UCSD-AML1 (cell line): ENCODE data around the gene JAKMIP1.

Experiments used
- DNase-seq: peaks from one replicate; lab custom pipeline; 2025; ENCODE audit not compliant: unreplicated experiment; lab: John Stamatoyannopoulos, UW

JAKMIP1 gene

DNA sequence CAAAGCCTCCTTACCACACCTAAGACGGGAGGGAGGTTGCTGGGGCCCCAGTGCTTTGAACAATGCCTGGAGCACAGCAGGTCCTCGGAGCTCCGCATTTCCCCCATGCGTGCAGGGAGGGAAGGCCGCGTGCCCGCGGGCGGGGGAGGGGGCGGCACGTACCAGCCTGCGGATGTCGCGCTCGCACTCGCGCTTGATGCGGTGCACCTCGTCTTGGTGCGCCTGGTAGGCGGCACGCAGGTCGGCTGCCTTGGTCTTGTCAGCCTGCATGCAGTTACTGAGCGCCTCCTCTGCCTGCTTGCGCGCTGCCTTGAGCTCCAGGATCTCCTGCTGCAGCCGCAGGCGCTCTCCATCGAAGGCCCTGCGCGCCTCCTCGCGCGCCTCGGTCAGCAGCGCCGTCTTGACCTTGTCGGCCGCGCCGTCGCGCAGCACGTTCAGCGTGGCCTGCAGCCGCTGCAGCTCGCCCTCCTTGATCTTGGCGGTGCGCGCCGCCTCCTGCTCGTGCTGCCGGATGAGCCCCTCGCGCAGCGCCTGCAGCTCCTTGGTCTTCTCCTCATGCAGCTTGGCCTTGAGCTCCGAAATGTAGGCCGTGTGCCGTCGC lies 94.9 kb downstream of the JAKMIP1 start:
- DNase-seq: no peak

DNA sequence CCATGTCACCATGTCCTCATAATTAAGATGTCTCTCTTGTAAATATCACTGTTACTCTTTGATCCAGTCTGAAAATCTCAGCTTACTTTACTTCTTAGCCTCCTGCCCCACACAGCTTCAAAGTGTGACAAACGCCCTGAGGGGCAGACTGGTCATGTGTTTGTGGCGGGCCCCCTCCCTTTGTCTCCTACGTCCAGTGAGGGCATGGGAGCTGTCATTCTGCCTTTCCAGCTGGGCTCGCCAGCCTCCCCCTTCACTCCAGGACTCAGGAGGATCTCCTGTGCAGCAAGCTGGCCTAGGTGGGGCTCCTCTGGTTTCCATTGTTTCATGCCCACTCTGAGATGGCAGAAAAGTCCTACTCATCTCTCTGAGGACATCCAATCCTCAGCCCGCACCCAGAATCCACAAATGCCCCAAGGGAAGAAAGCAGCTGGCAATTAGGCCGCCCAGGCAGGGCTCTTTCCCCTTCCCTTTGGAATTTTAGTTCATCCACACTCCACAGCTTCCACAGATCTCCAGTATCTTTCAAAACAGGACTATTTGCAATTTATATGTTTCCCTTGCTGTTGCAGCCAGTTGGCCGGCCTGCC lies 95.7 kb downstream of the JAKMIP1 start:
- DNase-seq: no peak

DNA sequence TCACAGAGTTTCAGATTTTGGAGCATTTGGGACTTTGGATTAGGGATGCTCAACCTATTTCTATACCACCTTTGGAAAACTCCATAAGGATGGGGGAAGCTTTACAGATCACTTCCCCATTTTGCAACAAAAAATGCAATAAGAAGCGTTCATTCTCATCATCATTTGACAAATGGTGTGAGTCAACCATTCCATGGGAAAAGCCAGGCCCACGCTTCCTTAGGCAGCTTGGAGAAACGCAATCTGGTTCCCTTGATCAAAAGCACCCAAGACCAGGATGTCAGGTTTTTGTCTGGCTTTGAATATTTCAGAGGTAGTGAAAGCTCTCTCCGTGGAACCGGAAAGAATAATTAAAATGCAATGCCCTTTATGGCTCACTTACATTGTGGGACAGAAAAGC lies 102.8 kb downstream of the JAKMIP1 start:
- DNase-seq: no peak

DNA sequence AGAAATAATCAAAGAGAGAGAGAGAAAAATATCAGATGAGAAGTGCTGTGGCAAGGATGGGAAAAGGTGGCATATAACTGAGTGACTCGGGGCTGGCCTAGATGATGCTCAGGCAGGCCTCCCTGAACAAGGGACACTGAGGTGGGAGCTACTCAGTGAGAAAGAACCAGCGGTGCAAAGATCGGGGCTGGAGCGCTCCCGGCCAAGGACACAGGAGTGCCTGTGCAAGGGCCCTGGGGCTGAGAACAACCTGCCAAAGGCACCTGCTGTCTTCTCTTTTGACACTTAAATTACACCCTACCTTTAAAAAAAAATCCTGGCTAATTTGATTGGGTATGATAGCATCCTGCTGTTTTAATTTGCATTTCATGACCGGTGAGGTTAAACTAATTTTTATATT lies 104.5 kb downstream of the JAKMIP1 start:
- no peak for DNase-seq

DNA sequence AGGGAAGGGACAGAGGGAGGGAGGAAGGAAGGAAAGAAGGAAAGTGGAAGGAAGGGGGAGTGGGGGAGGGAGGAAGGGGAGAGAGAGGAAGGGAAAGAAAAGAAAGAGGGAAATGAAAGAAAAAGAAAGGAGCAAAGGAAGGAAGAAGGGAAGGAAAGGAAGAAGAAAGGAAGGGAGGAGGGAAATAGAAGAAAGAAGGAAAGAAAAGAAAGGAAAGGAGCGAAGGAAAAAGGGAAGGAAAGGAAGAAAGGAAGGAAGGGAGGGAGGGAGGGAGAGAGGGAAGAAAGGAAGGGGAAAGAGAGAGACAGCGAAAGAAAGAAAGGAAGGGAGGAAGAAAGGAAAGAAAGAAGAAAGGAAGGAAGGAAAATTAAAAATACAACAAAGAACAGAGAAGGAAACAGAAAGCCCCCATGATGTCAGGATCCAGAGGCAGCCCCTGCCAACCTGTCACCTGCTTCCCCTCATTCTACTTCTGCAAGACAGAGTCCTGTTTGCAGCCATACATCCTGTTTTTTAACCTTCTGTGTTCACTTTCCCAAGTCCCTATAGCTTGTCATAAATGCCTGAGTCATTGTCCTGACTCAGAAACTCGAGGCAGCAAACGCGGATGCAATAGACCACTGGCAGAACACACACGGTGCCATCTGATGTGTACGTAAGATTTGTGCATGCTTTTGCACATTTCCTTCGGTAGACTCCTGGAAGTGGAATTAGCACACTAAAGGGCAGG lies 105.2 kb downstream of the JAKMIP1 start:
- peak; percentile 35 for DNase-seq

GRCh38 chr4:6093671-6094070 lies 106.7 kb downstream of the JAKMIP1 start:
- DNase-seq: no peak

DNA sequence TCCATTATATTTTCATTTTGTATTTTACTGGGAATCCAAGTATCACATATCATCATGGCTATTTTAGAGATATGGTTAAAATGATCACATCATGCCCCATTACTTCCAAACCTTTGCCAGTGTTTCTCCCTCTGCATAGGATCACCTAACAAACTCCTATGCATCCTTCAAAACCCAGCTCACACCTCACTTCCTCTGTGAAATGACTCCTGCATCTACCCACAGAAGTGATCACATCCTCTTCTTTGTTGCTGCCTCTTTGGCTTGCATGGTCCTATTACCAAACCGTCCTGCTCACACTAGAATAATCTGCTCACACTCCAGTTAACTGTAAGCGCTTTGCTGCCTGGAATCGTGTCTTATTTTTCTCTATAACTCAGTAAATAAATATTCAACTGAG lies 107.4 kb downstream of the JAKMIP1 start:
- DNase-seq: no peak

- peak; percentile 33 for DNase-seq
These were observed 108.2 kb downstream of the JAKMIP1 start for GRCh38 chr4:6092131-6092530.

GRCh38 chr4:6090931-6091330 lies 109.4 kb downstream of the JAKMIP1 start:
- DNase-seq: no peak

DNA sequence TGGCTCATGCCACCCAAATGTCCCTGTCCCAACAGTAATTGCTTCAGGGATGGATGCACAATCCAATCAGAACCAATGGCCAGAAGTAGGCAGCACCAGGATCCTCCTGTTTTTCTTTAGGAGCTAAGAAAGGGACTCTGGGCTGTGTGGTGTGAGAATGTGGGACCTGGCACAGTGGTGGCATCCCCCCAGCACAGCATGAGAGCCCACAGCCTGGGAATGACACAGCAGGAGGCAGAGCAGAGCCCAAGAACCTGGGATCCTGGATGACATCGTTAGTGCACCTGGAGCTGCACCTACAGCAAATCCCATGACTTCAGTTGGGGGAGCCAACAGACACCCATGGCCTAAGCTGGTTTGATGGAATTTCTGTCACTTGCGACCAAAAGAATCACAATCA lies 111.4 kb downstream of the JAKMIP1 start:
- DNase-seq: no peak

- no peak for DNase-seq
These were observed 112.5 kb downstream of the JAKMIP1 start for GRCh38 chr4:6087669-6088341.

DNA sequence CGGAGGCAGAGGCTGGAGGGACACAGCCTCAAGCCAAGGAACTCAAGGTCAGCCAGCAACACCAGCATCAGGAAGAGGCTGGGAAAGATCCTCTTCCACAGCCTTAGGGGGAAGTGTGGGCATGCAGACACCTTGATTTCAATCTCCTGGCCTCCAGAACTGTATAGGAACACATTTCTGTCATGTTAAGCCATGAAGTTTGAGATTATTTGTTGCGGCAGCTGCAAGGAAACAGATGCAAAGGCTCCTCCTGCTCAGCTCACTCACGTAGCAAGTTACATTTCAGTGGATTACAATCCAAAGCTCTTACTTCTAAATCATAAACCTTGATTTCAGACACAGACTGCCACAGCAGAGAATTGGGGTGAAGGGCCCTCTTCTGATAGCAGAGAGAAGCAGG lies 113.5 kb downstream of the JAKMIP1 start:
- DNase-seq: no peak

GRCh38 chr4:6085691-6086628 lies 114.4 kb downstream of the JAKMIP1 start:
- no peak for DNase-seq

DNA sequence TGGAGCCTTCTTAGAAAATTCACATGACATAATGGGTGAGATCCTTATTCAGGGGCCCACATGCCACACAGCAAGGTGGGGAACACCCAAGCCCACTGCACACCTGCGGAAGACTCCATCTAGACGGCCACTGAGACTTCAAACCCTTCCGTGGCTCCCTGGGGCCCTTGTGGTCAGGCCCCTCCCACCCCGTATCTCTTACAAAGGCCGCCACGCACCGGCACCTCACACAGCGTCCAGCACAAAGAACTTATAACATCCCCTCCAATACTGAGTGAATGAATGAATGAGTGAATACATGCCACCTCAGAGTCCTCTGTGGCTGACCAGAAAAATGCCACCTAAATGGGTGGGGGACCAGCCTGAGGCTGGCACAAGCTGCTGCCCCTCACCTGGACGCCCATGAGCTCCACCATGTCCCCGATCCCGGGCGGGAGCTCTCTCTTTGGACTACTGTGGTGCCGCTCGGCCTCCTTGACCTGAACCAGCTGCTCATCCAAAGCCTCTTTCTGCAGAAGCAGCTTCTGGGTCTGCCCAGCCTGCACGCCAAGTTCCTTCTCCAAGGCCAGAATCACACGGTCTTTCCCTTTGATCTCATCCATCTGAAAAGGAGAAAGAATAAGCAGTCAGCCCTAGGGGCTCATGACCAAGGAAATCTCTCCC lies 115.2 kb downstream of the JAKMIP1 start:
- DNase-seq: no peak

DNA sequence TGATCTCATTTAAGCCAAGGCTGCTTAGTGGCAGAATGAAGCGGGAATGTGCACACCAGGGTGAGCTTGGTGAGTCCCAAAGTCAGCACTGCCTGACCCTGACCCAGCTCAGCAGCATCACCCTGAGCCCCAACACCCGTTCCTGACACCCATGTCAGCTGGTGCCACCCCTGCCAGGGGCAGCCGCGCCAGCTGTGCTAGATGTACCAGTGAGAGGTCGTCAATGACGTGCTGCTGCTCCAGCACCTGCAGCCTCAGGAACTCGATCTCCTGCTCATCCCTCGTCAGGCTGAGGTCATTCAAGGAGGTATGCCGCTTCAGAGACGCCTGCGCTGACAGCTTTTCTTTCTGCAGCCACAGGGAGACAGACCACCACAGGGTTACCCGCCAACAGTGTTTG lies 120.4 kb downstream of the JAKMIP1 start:
- DNase-seq: no peak

GRCh38 chr4:6078560-6078959 lies 121.8 kb downstream of the JAKMIP1 start:
- DNase-seq: no peak

GRCh38 chr4:6076391-6076790 lies 124.0 kb downstream of the JAKMIP1 start:
- no peak for DNase-seq

DNA sequence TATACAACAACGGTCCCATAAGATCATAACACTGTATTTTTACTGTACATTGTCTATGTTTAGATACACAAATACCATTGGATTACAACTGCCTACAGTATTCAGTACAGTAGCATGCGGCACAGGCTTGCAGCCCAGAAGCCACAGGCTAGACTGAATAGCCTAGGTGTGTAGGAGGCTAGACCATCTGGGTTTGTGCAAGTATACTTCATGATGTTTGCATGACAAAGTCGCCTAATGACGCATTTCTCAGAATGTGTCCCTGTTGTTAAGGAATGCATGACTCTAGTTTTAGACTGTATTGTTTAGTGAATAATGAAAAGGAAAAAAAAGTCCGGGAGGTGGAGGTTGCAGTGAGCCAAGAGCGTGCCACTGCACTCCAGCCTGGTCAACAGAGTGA lies 125.6 kb downstream of the JAKMIP1 start:
- DNase-seq: no peak

DNA sequence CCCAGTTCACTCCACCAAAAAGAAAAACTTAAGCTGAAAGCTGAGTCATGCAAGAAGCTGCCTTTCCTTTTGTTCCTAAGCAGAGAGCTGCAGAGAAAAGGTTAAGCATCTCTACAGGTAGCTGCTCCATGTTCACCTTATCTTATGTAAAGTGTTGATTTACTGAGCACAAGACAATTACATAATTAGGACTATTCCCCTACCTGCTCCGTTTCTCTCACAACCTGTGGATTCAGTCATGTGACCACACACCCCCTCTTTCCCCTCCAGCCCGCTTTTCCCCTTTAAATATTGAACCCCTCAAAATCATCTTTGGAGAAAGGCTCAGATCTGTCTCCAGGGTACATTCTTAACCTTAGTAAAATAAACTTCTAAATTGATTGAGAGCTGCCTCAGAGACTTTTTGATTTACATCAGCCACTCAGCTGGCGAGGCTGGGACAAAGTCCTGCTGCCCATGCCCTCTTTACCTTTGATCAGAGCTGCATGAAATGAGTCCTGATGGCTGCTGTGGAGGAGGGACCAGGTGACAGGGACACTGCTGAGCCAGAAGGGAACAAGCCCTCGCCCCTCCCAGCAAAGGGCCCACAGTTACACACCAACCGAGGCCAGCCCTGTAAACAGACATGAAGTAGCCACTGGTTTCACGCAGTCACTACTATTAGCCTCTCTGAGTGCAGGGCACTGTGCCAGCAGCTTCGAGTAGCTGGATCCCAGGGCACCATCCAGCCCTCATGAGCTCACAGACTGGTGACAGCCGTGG lies 128.2 kb downstream of the JAKMIP1 start:
- DNase-seq: no peak
